Endodermal cell (in vitro differentiated cells): ENCODE data around the gene SNCA. TPM values are rescaled to one million over a fixed set of nuclear protein-coding genes. Genes with fewer than 3 reads are reported as not detected.

Experiments used
- DNase-seq: peaks from one replicate; pipeline ENCODE4 v3.0.0-alpha.2; 2017
- H3K27ac ChIP-seq: 2 replicates; pipeline ENCODE4 v1.5.1; 2013; ENCODE audit warnings: mild to moderate bottlenecking, low read depth, low read length, moderate library complexity
- H3K27me3 ChIP-seq: 2 replicates; pipeline ENCODE4 v1.6.1; 2013; ENCODE audit warnings: mild to moderate bottlenecking, low read length, moderate library complexity; ENCODE audit not compliant: insufficient read depth, control insufficient read depth, poor library complexity, severe bottlenecking
- H3K36me3 ChIP-seq: 2 replicates; pipeline ENCODE4 v1.7.0; 2013; ENCODE audit warnings: mild to moderate bottlenecking, low read length, moderate library complexity; ENCODE audit not compliant: control insufficient read depth, insufficient read depth
- H3K4me1 ChIP-seq: one replicate; pipeline ENCODE4 v1.7.0; 2013; ENCODE audit warnings: low read length; ENCODE audit not compliant: control insufficient read depth, insufficient read depth
- H3K4me3 ChIP-seq: 2 replicates; pipeline ENCODE4 v1.5.1; 2013; ENCODE audit warnings: mild to moderate bottlenecking, low read length, moderate library complexity
- H3K9ac ChIP-seq: 2 replicates; pipeline ENCODE4 v1.6.1; 2013; ENCODE audit warnings: mild to moderate bottlenecking, low read length, moderate library complexity; ENCODE audit not compliant: poor library complexity, severe bottlenecking; ENCODE audit errors: extremely low read depth
- H3K9me3 ChIP-seq: 2 replicates; pipeline ENCODE4 v1.6.1; 2013; ENCODE audit warnings: mild to moderate bottlenecking, low read length, moderate library complexity; ENCODE audit not compliant: control insufficient read depth
- H3K27ac Mint-ChIP-seq: 2 replicates; pipeline ENCODE4 v1.8.0; 2020; ENCODE audit warnings: mixed read lengths
- H3K27me3 Mint-ChIP-seq: 2 replicates; pipeline ENCODE4 v1.8.0; 2021; ENCODE audit warnings: mild to moderate bottlenecking, mixed read lengths; ENCODE audit not compliant: insufficient read depth
- H3K36me3 Mint-ChIP-seq: 2 replicates; pipeline ENCODE4 v1.8.0; 2020; ENCODE audit warnings: low read depth, mixed read lengths
- H3K4me1 Mint-ChIP-seq: 2 replicates; pipeline ENCODE4 v1.8.0; 2020; ENCODE audit warnings: mixed read lengths
- H3K4me3 Mint-ChIP-seq: 2 replicates; pipeline ENCODE4 v1.8.0; 2020; ENCODE audit warnings: mild to moderate bottlenecking, moderate library complexity, mixed read lengths
- H3K9me3 Mint-ChIP-seq: 2 replicates; pipeline ENCODE4 v1.8.0; 2020; ENCODE audit warnings: mild to moderate bottlenecking, mixed read lengths
- CTCF ChIP-seq: fragments of 200-600 bp; sonication (generic); conservative IDR thresholded peaks from 2 replicates; pipeline ENCODE4 v1.5.0; 2021; ENCODE audit warnings: antibody characterized with exemption, mild to moderate bottlenecking
- WGBS, 2 experiments: methylation state at CpG; one replicate each; pipeline versions ENCODE4 v1.1.5 to v1.1.7; 2013; ENCODE audit warnings: missing lambda C conversion rate in 2 of 2, mixed read lengths in 1 of 2; ENCODE audit not compliant: insufficient coverage in 1 of 2, insufficient read length in 1 of 2; 5-methylcytosine and 5-hydroxymethylcytosine counted together
- total RNA-seq, 2 donors: library from RNA; stranded (reverse); fragmentation: NEBNext Ultra II Directional in 1 of 2; extraction: Animal tissue kit (Norgen Biotek cat#: 25700) in 1 of 2; gene quantifications; 2 replicates in 1 of 2; 3 replicates in 1 of 2; pipeline ENCODE4 v1.2.1, GENCODE V29; 2021

SNCA gene
- total RNA-seq, 2 donors from 2014 or later: 11.3 to 13.5 TPM

- 100% methylated on average over 1 of the region's 1 CpG; no CpG with 5 or more reads in 1 of the 2 experiments for WGBS, 2 experiments
- peaks cover 24% of the 10 kb centered on the region for H3K4me1 Mint-ChIP-seq
Observed at GRCh38 chr4:89745708-89746107, 91.3 kb downstream of the SNCA start.

GRCh38 chr4:89744914-89745313 lies 92.0 kb downstream of the SNCA start:
- H3K36me3 Mint-ChIP-seq: no peaks in the 10 kb centered on the region
- no peak for TF ChIP-seq CTCF
- H3K27me3 Mint-ChIP-seq: no peaks in the 10 kb centered on the region
- no peaks in the 10 kb centered on the region for H3K9me3 Mint-ChIP-seq
- no peaks in the 10 kb centered on the region for H3K36me3 ChIP-seq
- no peak for DNase-seq
- H3K4me1 Mint-ChIP-seq: peaks cover 23% of the 10 kb centered on the region
- no peak overlapping the region for H3K27ac ChIP-seq
- no peak overlapping the region for H3K9ac ChIP-seq
- no peaks in the 10 kb centered on the region for H3K27me3 ChIP-seq
- H3K4me3 ChIP-seq: no peak overlapping the region
- no peak overlapping the region for H3K27ac Mint-ChIP-seq
- WGBS, 2 experiments: 86% methylated on average over 5 of the region's 5 CpGs; no CpG with 5 or more reads in 1 of the 2 experiments
- H3K4me3 Mint-ChIP-seq: no peak overlapping the region
- no peaks in the 10 kb centered on the region for H3K9me3 ChIP-seq
- H3K4me1 ChIP-seq: peaks cover 9% of the 10 kb centered on the region

More at GRCh38 chr4:89745708-89746107, 91.3 kb downstream of the SNCA start:
- H3K4me3 Mint-ChIP-seq: no peak overlapping the region
- peaks cover 9% of the 10 kb centered on the region for H3K4me1 ChIP-seq
- H3K9me3 Mint-ChIP-seq: no peaks in the 10 kb centered on the region
- H3K36me3 Mint-ChIP-seq: no peaks in the 10 kb centered on the region
- TF ChIP-seq CTCF: no peak
- no peak overlapping the region for H3K27ac ChIP-seq
- no peak overlapping the region for H3K9ac ChIP-seq
- H3K36me3 ChIP-seq: no peaks in the 10 kb centered on the region
- no peaks in the 10 kb centered on the region for H3K9me3 ChIP-seq
- no peak overlapping the region for H3K27ac Mint-ChIP-seq
- H3K4me3 ChIP-seq: no peak overlapping the region
- no peak for DNase-seq
- H3K27me3 Mint-ChIP-seq: no peaks in the 10 kb centered on the region
- H3K27me3 ChIP-seq: no peaks in the 10 kb centered on the region

- Mint-ChIP-seq H3K9me3 (peaks cover 5% of the 10 kb centered on the region), H3K4me1 (peaks cover 3% of the 10 kb centered on the region), H3K4me3 (no peak overlapping the region), H3K27ac (no peak overlapping the region), H3K27me3 (no peaks in the 10 kb centered on the region), H3K36me3 (no peaks in the 10 kb centered on the region)
- H3K27me3 ChIP-seq: no peaks in the 10 kb centered on the region
- no peak for TF ChIP-seq CTCF
- no peaks in the 10 kb centered on the region for H3K4me1 ChIP-seq
- no peak overlapping the region for H3K27ac ChIP-seq
- H3K4me3 ChIP-seq: no peak overlapping the region
- H3K9ac ChIP-seq: no peak overlapping the region
- 87% methylated on average over 3 of the region's 3 CpGs; no CpG with 5 or more reads in 1 of the 2 experiments for WGBS, 2 experiments
- no peaks in the 10 kb centered on the region for H3K36me3 ChIP-seq
- H3K9me3 ChIP-seq: no peaks in the 10 kb centered on the region
- no peak for DNase-seq
Observed at GRCh38 chr4:89741768-89742167, 95.2 kb downstream of the SNCA start.
